HepG2 (cell line): ENCODE results near the gene HDGF. TPM values are rescaled to one million over a fixed set of nuclear protein-coding genes. Genes with fewer than 3 reads are reported as not detected.
A peak's percentile ranks its signal among the peaks of the same experiment; 100 is the strongest.

Experiments
- AKAP8 ChIP-seq: sonication (generic); formaldehyde crosslinking; IDR thresholded peaks from 2 replicates; pipeline ENCODE4 v1.5.1; 2020; ENCODE audit warnings: mild to moderate bottlenecking, missing genetic modification reagents
- CBX1 ChIP-seq: IDR thresholded peaks from one replicate; pipeline ENCODE4 v1.6.1; 2016; ENCODE audit warnings: antibody characterized with exemption, low read depth
- HNF4G ChIP-seq, 2 experiments: sonication (generic) in 1 of 2; formaldehyde crosslinking in 1 of 2; IDR thresholded peaks; 2 replicates each; pipeline versions ENCODE4 v1.4.0 to v1.6.1; 2011 to 2020; ENCODE audit warnings: borderline replicate concordance in 2 of 2, low read depth in 2 of 2, mild to moderate bottlenecking in 2 of 2, low read length in 1 of 2, missing genetic modification reagents in 1 of 2, moderate library complexity in 1 of 2
- TBX2 ChIP-seq: sonication (generic); formaldehyde crosslinking; IDR thresholded peaks from 2 replicates; pipeline ENCODE4 v1.5.0; 2020; ENCODE audit warnings: missing genetic modification reagents, mild to moderate bottlenecking, borderline replicate concordance
- U2AF2 ChIP-seq: fragments of 200-400 bp; formaldehyde crosslinking; IDR thresholded peaks from 2 replicates; pipeline ENCODE4 v1.6.1; 2017; ENCODE audit warnings: low read depth, mild to moderate bottlenecking, low read length
- ZNF607 ChIP-seq: sonication (generic); formaldehyde crosslinking; IDR thresholded peaks from 2 replicates; pipeline ENCODE4 v1.5.1; 2020; ENCODE audit warnings: missing genetic modification reagents, mild to moderate bottlenecking, borderline replicate concordance
- ZNF792 ChIP-seq: IDR thresholded peaks from 2 replicates; pipeline ENCODE4 v1.6.1; 2016
- polyA plus RNA-seq, 8 experiments: library from polyadenylated mRNA; depleted of rRNA in 3 of 8; stranded (reverse) in 7 of 8; unstranded in 1 of 8; fragments of >200 nt; fragmentation: Illumina TruSeq in 4 of 8; extraction: Trizol in 4 of 8; gene quantifications; 2 replicates each; pipeline versions ENCODE4 v1.2.1 to v1.2.3, GENCODE V29; 2011 to 2016; ENCODE audit warnings: low read depth in 4 of 8, missing spikeins in 1 of 8, mixed read lengths in 1 of 8; ENCODE audit not compliant: insufficient read depth in 1 of 8
- total RNA-seq, 5 experiments: library from RNA; depleted of rRNA; stranded (reverse); fragments of >200 nt; fragmentation: Illumina TruSeq; extraction: Trizol; gene quantifications; 2 replicates each; pipeline ENCODE4 v1.2.3, GENCODE V29; 2016; ENCODE audit warnings: low read depth in 1 of 5
- TF ChIP-seq, protein P1 (sequence below): IDR thresholded peaks from 2 replicates; pipeline ENCODE4 v1.6.1; 2016
- TF ChIP-seq, protein P2 (sequence below): sonication (generic); formaldehyde crosslinking; IDR thresholded peaks from 2 replicates; pipeline ENCODE4 v1.5.0; 2020; ENCODE audit warnings: mild to moderate bottlenecking, missing genetic modification reagents, borderline replicate concordance
- TF ChIP-seq, protein P3 (sequence below): sonication (generic); formaldehyde crosslinking; IDR thresholded peaks from 2 replicates; pipeline ENCODE4 v1.4.0; 2020; ENCODE audit warnings: missing genetic modification reagents
- TF ChIP-seq, protein P4 (sequence below): IDR thresholded peaks from 2 replicates; pipeline ENCODE4 v1.6.1; 2012; ENCODE audit warnings: low read length, improper control_type of control experiment
- TF ChIP-seq, protein P5 (sequence below): IDR thresholded peaks from 2 replicates; pipeline ENCODE4 v1.6.1; 2018; ENCODE audit warnings: missing genetic modification reagents, mild to moderate bottlenecking, missing compliant biosample characterization

Gene HDGF
- total and polyA plus RNA-seq, 2 of the 13 experiments (the other 11 are each of a cell fraction or from before 2014, with no cell fraction given), result 156 to 196 TPM

DNA sequence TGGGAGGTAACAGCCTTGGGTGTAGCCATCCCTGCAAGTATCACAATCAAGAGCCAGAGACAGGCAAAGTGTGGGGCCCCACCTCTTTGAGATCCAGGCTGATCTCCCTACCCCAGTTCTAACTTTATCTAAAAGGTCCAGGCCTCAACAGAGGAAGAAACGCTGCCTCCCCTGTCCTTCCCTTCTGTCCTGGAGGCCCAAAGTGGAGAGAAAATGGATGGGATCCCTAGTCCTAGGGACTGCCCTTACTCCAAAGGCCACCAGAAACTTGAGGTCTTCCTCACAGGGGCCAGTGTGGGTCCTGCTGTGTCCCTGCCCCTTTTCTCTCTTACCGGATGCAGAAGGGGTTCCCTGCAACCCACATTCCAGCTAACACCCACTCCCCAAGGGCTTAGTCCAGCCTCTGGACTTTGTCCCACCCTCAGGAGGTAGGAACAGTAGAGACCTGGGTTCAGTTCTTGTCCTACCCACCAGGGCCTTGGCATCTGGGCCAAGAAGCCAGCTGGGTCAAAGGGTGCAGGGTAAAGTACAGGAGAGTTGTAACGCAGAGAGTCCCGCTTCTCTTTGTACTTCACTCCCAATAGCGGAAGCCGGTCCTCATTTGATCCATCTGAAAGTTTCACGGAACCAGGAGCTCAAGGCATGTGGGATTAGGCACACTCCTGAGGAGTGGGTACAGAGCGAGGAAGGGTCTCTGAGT, 1.9 kb downstream of the HDGF start (continued):
- TF ChIP-seq ZNF792 (CRISPR knock-in tag) (no peak), AKAP8 (CRISPR knock-in tag) (peak; percentile 47; the same call in 1 of the 2 replicates), U2AF2 (no peak), ZNF607 (CRISPR knock-in tag) (0 out of 2 replicates have a peak, but pooled peaks have one; percentile 52), CBX1 (no peak), HNF4G (IDR thresholded peaks at IDR 0.05; ENCODE audit: borderline replicate concordance, low read depth, low read length) (peak; percentile 79), HNF4G (CRISPR knock-in tag; IDR thresholded peaks at IDR 0.05; ENCODE audit: borderline replicate concordance, low read depth) (peak; percentile 33; the same call in 1 of the 2 replicates), TBX2 (CRISPR knock-in tag) (peak; percentile 16; the same call in 1 of the 2 replicates)
- TF ChIP-seq, protein P1, sequence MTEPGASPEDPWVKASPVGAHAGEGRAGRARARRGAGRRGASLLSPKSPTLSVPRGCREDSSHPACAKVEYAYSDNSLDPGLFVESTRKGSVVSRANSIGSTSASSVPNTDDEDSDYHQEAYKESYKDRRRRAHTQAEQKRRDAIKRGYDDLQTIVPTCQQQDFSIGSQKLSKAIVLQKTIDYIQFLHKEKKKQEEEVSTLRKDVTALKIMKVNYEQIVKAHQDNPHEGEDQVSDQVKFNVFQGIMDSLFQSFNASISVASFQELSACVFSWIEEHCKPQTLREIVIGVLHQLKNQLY (CRISPR knock-in tag), result no peak
- TF ChIP-seq, protein P2, sequence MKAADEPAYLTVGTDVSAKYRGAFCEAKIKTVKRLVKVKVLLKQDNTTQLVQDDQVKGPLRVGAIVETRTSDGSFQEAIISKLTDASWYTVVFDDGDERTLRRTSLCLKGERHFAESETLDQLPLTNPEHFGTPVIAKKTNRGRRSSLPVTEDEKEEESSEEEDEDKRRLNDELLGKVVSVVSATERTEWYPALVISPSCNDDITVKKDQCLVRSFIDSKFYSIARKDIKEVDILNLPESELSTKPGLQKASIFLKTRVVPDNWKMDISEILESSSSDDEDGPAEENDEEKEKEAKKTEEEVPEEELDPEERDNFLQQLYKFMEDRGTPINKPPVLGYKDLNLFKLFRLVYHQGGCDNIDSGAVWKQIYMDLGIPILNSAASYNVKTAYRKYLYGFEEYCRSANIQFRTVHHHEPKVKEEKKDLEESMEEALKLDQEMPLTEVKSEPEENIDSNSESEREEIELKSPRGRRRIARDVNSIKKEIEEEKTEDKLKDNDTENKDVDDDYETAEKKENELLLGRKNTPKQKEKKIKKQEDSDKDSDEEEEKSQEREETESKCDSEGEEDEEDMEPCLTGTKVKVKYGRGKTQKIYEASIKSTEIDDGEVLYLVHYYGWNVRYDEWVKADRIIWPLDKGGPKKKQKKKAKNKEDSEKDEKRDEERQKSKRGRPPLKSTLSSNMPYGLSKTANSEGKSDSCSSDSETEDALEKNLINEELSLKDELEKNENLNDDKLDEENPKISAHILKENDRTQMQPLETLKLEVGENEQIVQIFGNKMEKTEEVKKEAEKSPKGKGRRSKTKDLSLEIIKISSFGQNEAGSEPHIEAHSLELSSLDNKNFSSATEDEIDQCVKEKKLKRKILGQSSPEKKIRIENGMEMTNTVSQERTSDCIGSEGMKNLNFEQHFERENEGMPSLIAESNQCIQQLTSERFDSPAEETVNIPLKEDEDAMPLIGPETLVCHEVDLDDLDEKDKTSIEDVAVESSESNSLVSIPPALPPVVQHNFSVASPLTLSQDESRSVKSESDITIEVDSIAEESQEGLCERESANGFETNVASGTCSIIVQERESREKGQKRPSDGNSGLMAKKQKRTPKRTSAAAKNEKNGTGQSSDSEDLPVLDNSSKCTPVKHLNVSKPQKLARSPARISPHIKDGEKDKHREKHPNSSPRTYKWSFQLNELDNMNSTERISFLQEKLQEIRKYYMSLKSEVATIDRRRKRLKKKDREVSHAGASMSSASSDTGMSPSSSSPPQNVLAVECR (CRISPR knock-in tag), result peak; percentile 42
- TF ChIP-seq, protein P3, sequence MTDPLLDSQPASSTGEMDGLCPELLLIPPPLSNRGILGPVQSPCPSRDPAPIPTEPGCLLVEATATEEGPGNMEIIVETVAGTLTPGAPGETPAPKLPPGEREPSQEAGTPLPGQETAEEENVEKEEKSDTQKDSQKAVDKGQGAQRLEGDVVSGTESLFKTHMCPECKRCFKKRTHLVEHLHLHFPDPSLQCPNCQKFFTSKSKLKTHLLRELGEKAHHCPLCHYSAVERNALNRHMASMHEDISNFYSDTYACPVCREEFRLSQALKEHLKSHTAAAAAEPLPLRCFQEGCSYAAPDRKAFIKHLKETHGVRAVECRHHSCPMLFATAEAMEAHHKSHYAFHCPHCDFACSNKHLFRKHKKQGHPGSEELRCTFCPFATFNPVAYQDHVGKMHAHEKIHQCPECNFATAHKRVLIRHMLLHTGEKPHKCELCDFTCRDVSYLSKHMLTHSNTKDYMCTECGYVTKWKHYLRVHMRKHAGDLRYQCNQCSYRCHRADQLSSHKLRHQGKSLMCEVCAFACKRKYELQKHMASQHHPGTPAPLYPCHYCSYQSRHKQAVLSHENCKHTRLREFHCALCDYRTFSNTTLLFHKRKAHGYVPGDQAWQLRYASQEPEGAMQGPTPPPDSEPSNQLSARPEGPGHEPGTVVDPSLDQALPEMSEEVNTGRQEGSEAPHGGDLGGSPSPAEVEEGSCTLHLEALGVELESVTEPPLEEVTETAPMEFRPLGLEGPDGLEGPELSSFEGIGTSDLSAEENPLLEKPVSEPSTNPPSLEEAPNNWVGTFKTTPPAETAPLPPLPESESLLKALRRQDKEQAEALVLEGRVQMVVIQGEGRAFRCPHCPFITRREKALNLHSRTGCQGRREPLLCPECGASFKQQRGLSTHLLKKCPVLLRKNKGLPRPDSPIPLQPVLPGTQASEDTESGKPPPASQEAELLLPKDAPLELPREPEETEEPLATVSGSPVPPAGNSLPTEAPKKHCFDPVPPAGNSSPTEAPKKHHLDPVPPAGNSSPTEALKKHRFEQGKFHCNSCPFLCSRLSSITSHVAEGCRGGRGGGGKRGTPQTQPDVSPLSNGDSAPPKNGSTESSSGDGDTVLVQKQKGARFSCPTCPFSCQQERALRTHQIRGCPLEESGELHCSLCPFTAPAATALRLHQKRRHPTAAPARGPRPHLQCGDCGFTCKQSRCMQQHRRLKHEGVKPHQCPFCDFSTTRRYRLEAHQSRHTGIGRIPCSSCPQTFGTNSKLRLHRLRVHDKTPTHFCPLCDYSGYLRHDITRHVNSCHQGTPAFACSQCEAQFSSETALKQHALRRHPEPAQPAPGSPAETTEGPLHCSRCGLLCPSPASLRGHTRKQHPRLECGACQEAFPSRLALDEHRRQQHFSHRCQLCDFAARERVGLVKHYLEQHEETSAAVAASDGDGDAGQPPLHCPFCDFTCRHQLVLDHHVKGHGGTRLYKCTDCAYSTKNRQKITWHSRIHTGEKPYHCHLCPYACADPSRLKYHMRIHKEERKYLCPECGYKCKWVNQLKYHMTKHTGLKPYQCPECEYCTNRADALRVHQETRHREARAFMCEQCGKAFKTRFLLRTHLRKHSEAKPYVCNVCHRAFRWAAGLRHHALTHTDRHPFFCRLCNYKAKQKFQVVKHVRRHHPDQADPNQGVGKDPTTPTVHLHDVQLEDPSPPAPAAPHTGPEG (CRISPR knock-in tag), result no peak
- TF ChIP-seq, protein P4, sequence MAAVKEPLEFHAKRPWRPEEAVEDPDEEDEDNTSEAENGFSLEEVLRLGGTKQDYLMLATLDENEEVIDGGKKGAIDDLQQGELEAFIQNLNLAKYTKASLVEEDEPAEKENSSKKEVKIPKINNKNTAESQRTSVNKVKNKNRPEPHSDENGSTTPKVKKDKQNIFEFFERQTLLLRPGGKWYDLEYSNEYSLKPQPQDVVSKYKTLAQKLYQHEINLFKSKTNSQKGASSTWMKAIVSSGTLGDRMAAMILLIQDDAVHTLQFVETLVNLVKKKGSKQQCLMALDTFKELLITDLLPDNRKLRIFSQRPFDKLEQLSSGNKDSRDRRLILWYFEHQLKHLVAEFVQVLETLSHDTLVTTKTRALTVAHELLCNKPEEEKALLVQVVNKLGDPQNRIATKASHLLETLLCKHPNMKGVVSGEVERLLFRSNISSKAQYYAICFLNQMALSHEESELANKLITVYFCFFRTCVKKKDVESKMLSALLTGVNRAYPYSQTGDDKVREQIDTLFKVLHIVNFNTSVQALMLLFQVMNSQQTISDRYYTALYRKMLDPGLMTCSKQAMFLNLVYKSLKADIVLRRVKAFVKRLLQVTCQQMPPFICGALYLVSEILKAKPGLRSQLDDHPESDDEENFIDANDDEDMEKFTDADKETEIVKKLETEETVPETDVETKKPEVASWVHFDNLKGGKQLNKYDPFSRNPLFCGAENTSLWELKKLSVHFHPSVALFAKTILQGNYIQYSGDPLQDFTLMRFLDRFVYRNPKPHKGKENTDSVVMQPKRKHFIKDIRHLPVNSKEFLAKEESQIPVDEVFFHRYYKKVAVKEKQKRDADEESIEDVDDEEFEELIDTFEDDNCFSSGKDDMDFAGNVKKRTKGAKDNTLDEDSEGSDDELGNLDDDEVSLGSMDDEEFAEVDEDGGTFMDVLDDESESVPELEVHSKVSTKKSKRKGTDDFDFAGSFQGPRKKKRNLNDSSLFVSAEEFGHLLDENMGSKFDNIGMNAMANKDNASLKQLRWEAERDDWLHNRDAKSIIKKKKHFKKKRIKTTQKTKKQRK, result no peak
- TF ChIP-seq, protein P5, sequence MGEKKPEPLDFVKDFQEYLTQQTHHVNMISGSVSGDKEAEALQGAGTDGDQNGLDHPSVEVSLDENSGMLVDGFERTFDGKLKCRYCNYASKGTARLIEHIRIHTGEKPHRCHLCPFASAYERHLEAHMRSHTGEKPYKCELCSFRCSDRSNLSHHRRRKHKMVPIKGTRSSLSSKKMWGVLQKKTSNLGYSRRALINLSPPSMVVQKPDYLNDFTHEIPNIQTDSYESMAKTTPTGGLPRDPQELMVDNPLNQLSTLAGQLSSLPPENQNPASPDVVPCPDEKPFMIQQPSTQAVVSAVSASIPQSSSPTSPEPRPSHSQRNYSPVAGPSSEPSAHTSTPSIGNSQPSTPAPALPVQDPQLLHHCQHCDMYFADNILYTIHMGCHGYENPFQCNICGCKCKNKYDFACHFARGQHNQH (CRISPR knock-in tag), result no peak; the same call in 1 of the 2 replicates
